SK-N-MC (cell line): ENCODE results near the gene ZCCHC17.
A peak's percentile ranks its signal among the peaks of the same experiment; 100 is the strongest.
"Not testable (repeated sequence)": the region's sequence is repeated elsewhere in the genome, so short reads cannot be mapped to it uniquely, and the experiment has no call there.

ENCODE experiments used
- DNase-seq: peaks from one replicate; pipeline ENCODE4 v3.0.0-alpha.2; 2011; ENCODE audit warnings: low read depth, low spot score
- H3K27ac ChIP-seq: fragments of 200-600 bp; sonication (generic); 2 replicates; pipeline ENCODE4 v1.5.1; 2016; ENCODE audit warnings: mixed run types
- H3K36me3 ChIP-seq: fragments of 200-600 bp; sonication (generic); 2 replicates; pipeline ENCODE4 v1.6.1; 2017; ENCODE audit warnings: antibody characterized with exemption, low read length, mixed read lengths; ENCODE audit not compliant: insufficient read depth
- H3K4me3 ChIP-seq: fragments of 200-600 bp; sonication (generic); 2 replicates; pipeline ENCODE4 v1.5.1; 2016
- H3K9ac ChIP-seq: fragments of 200-600 bp; sonication (generic); 2 replicates; pipeline ENCODE4 v1.8.0; 2017; ENCODE audit warnings: mixed run types, mixed read lengths; ENCODE audit not compliant: insufficient read length
- H3K9me3 ChIP-seq: fragments of 200-600 bp; sonication (generic); 2 replicates; pipeline ENCODE4 v1.6.1; 2017; ENCODE audit warnings: low read depth, mild to moderate bottlenecking, antibody characterized with exemption, low read length, moderate library complexity, mixed read lengths
- EZH2 ChIP-seq: fragments of 200-600 bp; sonication (generic); IDR thresholded peaks from one replicate; pipeline ENCODE4 v1.6.1; 2017; ENCODE audit warnings: antibody characterized with exemption
- FOXP2 ChIP-seq: optimal IDR thresholded peaks from 2 replicates; pipeline ENCODE3; 2011; ENCODE audit warnings: mild to moderate bottlenecking, moderate library complexity; ENCODE audit not compliant: insufficient read depth; ENCODE audit errors: extremely low read length, control extremely low read depth
- POLR2AphosphoS5 ChIP-seq: IDR thresholded peaks from 2 replicates; pipeline ENCODE4 v1.6.1; 2012; ENCODE audit warnings: mild to moderate bottlenecking, low read depth, low read length, borderline replicate concordance

The ZCCHC17 gene

DNA sequence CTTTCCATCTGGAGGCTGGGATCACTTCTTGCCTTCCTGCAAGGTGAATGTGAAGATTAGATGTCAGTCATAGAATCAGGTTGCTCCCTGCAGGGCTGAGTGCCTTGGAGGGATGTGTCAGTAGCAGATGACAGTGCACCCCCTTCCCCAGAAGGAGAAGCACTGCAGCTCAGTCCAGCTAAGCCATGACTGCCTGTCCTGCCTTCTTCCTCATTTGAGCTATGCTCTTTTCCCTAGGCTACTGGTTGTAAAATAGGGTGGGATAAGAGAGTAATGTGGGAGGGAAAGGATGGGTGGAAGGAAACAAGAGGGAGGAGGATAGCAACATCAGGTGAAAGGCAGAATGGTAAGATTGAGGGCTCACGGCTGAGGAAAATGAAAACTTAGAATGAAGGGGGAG is 87.1 kb downstream of the ZCCHC17 start:
- no peaks in the 10 kb centered on the region for H3K9me3 ChIP-seq
- no peak overlapping the region for H3K4me3 ChIP-seq
- H3K36me3 ChIP-seq = no peaks in the 10 kb centered on the region
- no peak overlapping the region for H3K9ac ChIP-seq
- no peak overlapping the region for H3K27ac ChIP-seq
- DNase-seq = no peak
- no peak for TF ChIP-seq FOXP2
- no peak for TF ChIP-seq EZH2
- no peak for TF ChIP-seq POLR2AphosphoS5

DNA sequence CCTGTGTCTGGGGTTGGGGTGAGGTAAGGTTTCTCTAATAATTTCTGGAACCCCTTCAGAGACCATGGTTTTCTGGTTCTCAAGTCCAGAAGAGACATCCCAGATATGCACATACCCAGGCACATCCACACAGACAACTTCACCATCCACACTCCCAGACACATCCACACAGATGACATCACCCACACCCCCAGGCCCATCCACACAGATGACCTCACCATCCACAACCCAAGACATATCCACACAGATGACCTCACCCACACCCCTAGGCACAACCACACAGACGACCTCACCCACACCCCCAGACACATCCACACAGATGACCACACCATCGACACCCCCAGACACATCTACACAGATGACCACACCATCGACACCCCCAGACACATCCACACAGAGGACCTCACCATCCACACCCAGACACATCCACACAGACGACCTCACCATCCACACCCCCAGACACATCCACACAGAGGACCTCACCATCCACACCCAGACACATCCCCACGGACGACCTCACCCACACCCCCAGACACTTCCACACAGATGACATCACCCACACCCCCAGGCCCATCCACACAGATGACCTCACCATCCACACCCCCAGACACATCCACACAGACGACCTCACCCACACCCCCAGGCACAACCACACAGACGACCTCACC is 89.9 kb downstream of the ZCCHC17 start:
- H3K9ac ChIP-seq, DNase-seq, H3K36me3 ChIP-seq, H3K4me3 ChIP-seq, H3K27ac ChIP-seq, H3K9me3 ChIP-seq: not testable (repeated sequence)

- Histone ChIP-seq H3K4me3 (no peak overlapping the region), H3K27ac (no peak overlapping the region), H3K36me3 (no peaks in the 10 kb centered on the region), H3K9me3 (no peaks in the 10 kb centered on the region), H3K9ac (no peak overlapping the region)
- no peak for DNase-seq
- no peak for TF ChIP-seq FOXP2
- no peak for TF ChIP-seq POLR2AphosphoS5
- no peak for TF ChIP-seq EZH2
Observed at GRCh38 chr1:31387612-31388011, 90.8 kb downstream of the ZCCHC17 start.

GRCh38 chr1:31389616-31390015 is 92.8 kb downstream of the ZCCHC17 start:
- DNase-seq = no peak
- H3K27ac ChIP-seq = no peak overlapping the region
- no peak overlapping the region for H3K9ac ChIP-seq
- TF ChIP-seq POLR2AphosphoS5 (no peak), EZH2 (no peak), FOXP2 (no peak)
- no peaks in the 10 kb centered on the region for H3K36me3 ChIP-seq
- H3K4me3 ChIP-seq = no peak overlapping the region
- no peaks in the 10 kb centered on the region for H3K9me3 ChIP-seq

DNA sequence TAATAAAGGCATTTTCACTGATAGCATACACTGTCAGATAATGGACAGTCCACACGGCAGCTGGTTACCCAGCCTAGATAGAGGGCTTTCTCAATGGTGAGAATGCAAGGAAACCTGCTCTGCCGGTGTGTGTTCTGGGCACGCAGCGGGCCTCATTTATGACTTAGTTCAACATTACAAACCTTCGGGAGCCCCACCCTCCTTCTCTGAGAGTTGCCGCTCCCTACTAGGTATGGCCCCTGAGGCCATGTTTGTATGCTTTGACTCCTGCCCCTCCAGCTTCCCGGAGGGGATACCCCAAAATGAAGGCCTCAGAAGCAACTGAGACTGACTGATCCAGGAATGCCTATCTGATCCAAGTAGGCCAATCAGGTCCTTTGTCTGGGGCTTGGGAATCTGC is 93.2 kb downstream of the ZCCHC17 start:
- no peak for DNase-seq

GRCh38 chr1:31393463-31393862 is 96.6 kb downstream of the ZCCHC17 start:
- DNase-seq = no peak
- TF ChIP-seq FOXP2 (no peak), POLR2AphosphoS5 (no peak), EZH2 (no peak)
- Histone ChIP-seq H3K27ac (no peak overlapping the region), H3K9me3 (no peaks in the 10 kb centered on the region), H3K4me3 (no peak overlapping the region), H3K9ac (no peak overlapping the region), H3K36me3 (no peaks in the 10 kb centered on the region)

More for the DNA sequence above, 93.2 kb downstream of the ZCCHC17 start:
- no peak overlapping the region for H3K9ac ChIP-seq
- TF ChIP-seq EZH2 (no peak), POLR2AphosphoS5 (no peak)
- H3K36me3 ChIP-seq = no peaks in the 10 kb centered on the region
- no peaks in the 10 kb centered on the region for H3K9me3 ChIP-seq
- H3K4me3 ChIP-seq = no peak overlapping the region
- no peak overlapping the region for H3K27ac ChIP-seq

- Histone ChIP-seq H3K36me3 (no peaks in the 10 kb centered on the region), H3K4me3 (peak overlapping the region; percentile 71), H3K9me3 (no peaks in the 10 kb centered on the region), H3K27ac (no peak overlapping the region), H3K9ac (peak overlapping the region; percentile 29)
- DNase-seq = no peak
- TF ChIP-seq POLR2AphosphoS5 = no peak
- TF ChIP-seq EZH2 = no peak
- TF ChIP-seq FOXP2 = no peak
Observed at GRCh38 chr1:31394584-31395193, 97.9 kb downstream of the ZCCHC17 start.

- H3K36me3 ChIP-seq = no peaks in the 10 kb centered on the region
Observed at GRCh38 chr1:31396633-31397351, 100.0 kb downstream of the ZCCHC17 start.

More at GRCh38 chr1:31396633-31397351, 100.0 kb downstream of the ZCCHC17 start:
- no peak for TF ChIP-seq POLR2AphosphoS5
- TF ChIP-seq EZH2 = no peak
- TF ChIP-seq FOXP2 = no peak
- no peak for DNase-seq
- Histone ChIP-seq H3K27ac (no peak overlapping the region), H3K9me3 (no peaks in the 10 kb centered on the region), H3K9ac (no peak overlapping the region), H3K4me3 (no peak overlapping the region)
